Loucy (cell line): Measurements from ENCODE around the gene MCEMP1.

Experiments
- CTCF ChIP-seq: fragments of 200-600 bp; sonication (generic); conservative IDR thresholded peaks from 2 replicates; pipeline ENCODE4 v1.5.1; 2014; ENCODE audit warnings: mild to moderate bottlenecking, antibody characterized with exemption, low read length
- EZH2phosphoT487 ChIP-seq: fragments of 200-600 bp; IDR thresholded peaks from 2 replicates; pipeline ENCODE4 v1.6.1; 2018; ENCODE audit warnings: antibody characterized with exemption, mild to moderate bottlenecking, moderate library complexity, borderline replicate concordance

GRCh38 chr19:7720351-7720750 is 43.5 kb downstream of the MCEMP1 start:
- TF ChIP-seq CTCF (no peak), EZH2phosphoT487 (no peak)
